H9 (cell line): Measurements from ENCODE around the gene ING2. TPM values are rescaled to one million over a fixed set of nuclear protein-coding genes. Genes with fewer than 3 reads are reported as not detected.
"Not testable (repeated sequence)": the region's sequence is repeated elsewhere in the genome, so short reads cannot be mapped to it uniquely, and the experiment has no call there.

Experiments
- DNase-seq: peaks from one replicate; pipeline ENCODE4 v3.0.0-alpha.2; 2017
- H2AFZ ChIP-seq: one replicate; pipeline ENCODE4 v1.6.1; 2013; ENCODE audit warnings: mild to moderate bottlenecking, low read length, control low read depth, moderate library complexity
- H2AK5ac ChIP-seq: 2 replicates; pipeline ENCODE4 v1.6.1; 2013; ENCODE audit warnings: low read length, control low read depth, mixed read lengths; ENCODE audit not compliant: insufficient read length
- H2BK120ac ChIP-seq: one replicate; pipeline ENCODE4 v1.6.1; 2013; ENCODE audit warnings: low read depth, mild to moderate bottlenecking, low read length, control low read depth, inconsistent platforms; ENCODE audit not compliant: poor library complexity, severe bottlenecking
- H2BK12ac ChIP-seq: 2 replicates; pipeline ENCODE4 v1.6.1; 2013; ENCODE audit warnings: low read length, control low read depth, mixed read lengths, low read depth; ENCODE audit not compliant: insufficient read length
- H2BK15ac ChIP-seq: 2 replicates; pipeline ENCODE4 v1.6.1; 2013; ENCODE audit warnings: low read depth, low read length, control low read depth
- H2BK20ac ChIP-seq: one replicate; pipeline ENCODE4 v1.6.1; 2013; ENCODE audit warnings: low read depth, mild to moderate bottlenecking, low read length, control low read depth, inconsistent platforms; ENCODE audit not compliant: poor library complexity, severe bottlenecking
- H2BK5ac ChIP-seq: 2 replicates; pipeline ENCODE4 v1.6.1; 2013; ENCODE audit warnings: low read length, control low read depth, mixed read lengths; ENCODE audit not compliant: insufficient read length
- H3K14ac ChIP-seq: 2 replicates; pipeline ENCODE4 v1.6.1; 2013; ENCODE audit warnings: low read length, control low read depth; ENCODE audit not compliant: insufficient read depth
- H3K18ac ChIP-seq: 2 replicates; pipeline ENCODE4 v1.6.1; 2013; ENCODE audit warnings: low read depth, mild to moderate bottlenecking, mixed read lengths, low read length, control low read depth; ENCODE audit not compliant: insufficient read length
- H3K23ac ChIP-seq: 2 replicates; pipeline ENCODE4 v1.6.1; 2013; ENCODE audit warnings: low read length, control low read depth, mixed read lengths, low read depth; ENCODE audit not compliant: insufficient read length
- H3K23me2 ChIP-seq: 2 replicates; pipeline ENCODE4 v1.6.1; 2013; ENCODE audit warnings: low read depth, mild to moderate bottlenecking, mixed read lengths, low read length, control low read depth; ENCODE audit not compliant: insufficient read length, poor library complexity, severe bottlenecking
- H3K27ac ChIP-seq: 2 replicates; pipeline ENCODE4 v1.5.1; 2013; ENCODE audit warnings: low read length, control low read depth, mixed read lengths, low read depth; ENCODE audit not compliant: insufficient read length
- H3K27me3 ChIP-seq: 2 replicates; pipeline ENCODE4 v1.6.1; 2013; ENCODE audit warnings: low read length, control low read depth, inconsistent platforms; ENCODE audit not compliant: insufficient read depth
- H3K4ac ChIP-seq: 2 replicates; pipeline ENCODE4 v1.6.1; 2013; ENCODE audit warnings: low read depth, mild to moderate bottlenecking, control low read depth, inconsistent platforms, low read length, moderate library complexity
- H3K4me1 ChIP-seq: 2 replicates; pipeline ENCODE4 v1.6.1; 2013; ENCODE audit warnings: low read length, control low read depth, inconsistent platforms; ENCODE audit not compliant: insufficient read depth
- H3K4me2 ChIP-seq: 2 replicates; pipeline ENCODE4 v1.6.1; 2013; ENCODE audit warnings: low read length, control low read depth, mixed read lengths; ENCODE audit not compliant: insufficient read length, insufficient read depth
- H3K56ac ChIP-seq: 2 replicates; pipeline ENCODE4 v1.6.1; 2013; ENCODE audit warnings: low read depth, mild to moderate bottlenecking, mixed read lengths, low read length, control low read depth; ENCODE audit not compliant: insufficient read length
- H3K79me1 ChIP-seq: 2 replicates; pipeline ENCODE4 v1.6.1; 2013; ENCODE audit warnings: low read depth, mild to moderate bottlenecking, moderate library complexity, low read length, control low read depth, inconsistent platforms; ENCODE audit not compliant: insufficient read depth, poor library complexity, severe bottlenecking
- H3K79me2 ChIP-seq: 2 replicates; pipeline ENCODE4 v1.6.1; 2013; ENCODE audit warnings: low read length, control low read depth, inconsistent platforms; ENCODE audit not compliant: insufficient read depth
- H3K9ac ChIP-seq: 2 replicates; pipeline ENCODE4 v1.6.1; 2013; ENCODE audit warnings: low read length, control low read depth, mixed read lengths; ENCODE audit not compliant: insufficient read length; ENCODE audit errors: extremely low read depth
- H3K9me3 ChIP-seq: one replicate; pipeline ENCODE4 v1.6.1; 2013; ENCODE audit warnings: low read depth, low read length, inconsistent platforms; ENCODE audit not compliant: control insufficient read depth
- H3T11ph ChIP-seq: one replicate; pipeline ENCODE4 v1.6.1; 2013; ENCODE audit warnings: mild to moderate bottlenecking, low read length, control low read depth, inconsistent platforms
- H4K20me1 ChIP-seq: one replicate; pipeline ENCODE4 v1.6.1; 2013; ENCODE audit not compliant: control insufficient read depth, insufficient read length, insufficient read depth
- H4K5ac ChIP-seq: 2 replicates; pipeline ENCODE4 v1.6.1; 2013; ENCODE audit warnings: low read depth, mild to moderate bottlenecking, mixed read lengths, low read length, control low read depth; ENCODE audit not compliant: insufficient read length
- H4K8ac ChIP-seq: replicated peaks from 2 replicates; pipeline ENCODE4 v1.6.1; 2013; ENCODE audit warnings: low read length, control low read depth, mixed read lengths, low read depth; ENCODE audit not compliant: insufficient read length
- H4K91ac ChIP-seq: 2 replicates; pipeline ENCODE4 v1.6.1; 2013; ENCODE audit warnings: low read depth, mild to moderate bottlenecking, moderate library complexity, mixed read lengths, low read length, control low read depth; ENCODE audit not compliant: insufficient read length
- H3K27ac Mint-ChIP-seq, 3 experiments: 2 replicates in 2 of 3; 3 replicates in 1 of 3; pipeline ENCODE4 v1.8.0; 2020 to 2021; ENCODE audit warnings: mixed read lengths in 3 of 3, mild to moderate bottlenecking in 1 of 3, moderate library complexity in 1 of 3
- H3K27me3 Mint-ChIP-seq: 2 replicates; pipeline ENCODE4 v1.8.0; 2021; ENCODE audit warnings: low read depth, mild to moderate bottlenecking, moderate library complexity, mixed read lengths
- H3K36me3 Mint-ChIP-seq, 3 experiments: 2 replicates in 2 of 3; 3 replicates in 1 of 3; pipeline ENCODE4 v1.8.0; 2020 to 2021; ENCODE audit warnings: low read depth in 3 of 3, mixed read lengths in 3 of 3; ENCODE audit not compliant: insufficient read depth in 1 of 3
- H3K4me1 Mint-ChIP-seq, 2 experiments: 2 replicates each; pipeline ENCODE4 v1.8.0; 2020; ENCODE audit warnings: mixed read lengths in 2 of 2
- H3K4me3 Mint-ChIP-seq, 2 experiments: 2 replicates in 1 of 2; 3 replicates in 1 of 2; pipeline ENCODE4 v1.8.0; 2020 to 2021; ENCODE audit warnings: mild to moderate bottlenecking in 2 of 2, mixed read lengths in 2 of 2, moderate library complexity in 1 of 2
- H3K9me3 Mint-ChIP-seq, 2 experiments: 2 replicates in 1 of 2; 3 replicates in 1 of 2; pipeline ENCODE4 v1.8.0; 2020; ENCODE audit warnings: mild to moderate bottlenecking in 2 of 2, mixed read lengths in 2 of 2, moderate library complexity in 1 of 2
- CTCF ChIP-seq: fragments of 200-600 bp; sonication (generic); conservative IDR thresholded peaks from 3 replicates; pipeline ENCODE4 v1.8.0; 2021; ENCODE audit warnings: antibody characterized with exemption, mild to moderate bottlenecking
- WGBS: extraction: QIAGEN DNeasy Blood & Tissue Kit; methylation state at CpG from one replicate; pipeline ENCODE4 v1.1.7; 2013; ENCODE audit warnings: missing lambda C conversion rate, low lambda C conversion rate, mixed read lengths; ENCODE audit not compliant: insufficient read length; ENCODE audit errors: extremely low coverage; 5-methylcytosine and 5-hydroxymethylcytosine counted together
- total RNA-seq: library from RNA; stranded (reverse); gene quantifications from 2 replicates; pipeline ENCODE4 v1.2.1, GENCODE V29; 2021

Gene ING2
- total RNA-seq, 1 experiment from 2014 or later = 18.6 TPM

GRCh38 chr4:183552274-183553146, 47.7 kb downstream of the ING2 start:
- Histone ChIP-seq H3K23ac (no peak overlapping the region), H3K4me2 (no peak overlapping the region), H2BK5ac (no peak overlapping the region), H2BK15ac (no peak overlapping the region), H2AK5ac (no peak overlapping the region), H3K56ac (no peak overlapping the region), H2AFZ (no peak overlapping the region), H3K79me2 (no peaks in the 10 kb centered on the region), H3K4ac (no peak overlapping the region; the same call in 1 of the 2 replicates), H3K23me2 (peaks cover 3% of the 10 kb centered on the region), H3K27ac (no peak overlapping the region), H3K14ac (peak overlapping the region; percentile 33; the same call in 1 of the 2 replicates), H4K91ac (no peak overlapping the region), H3K79me1 (no peaks in the 10 kb centered on the region), H2BK120ac (no peak overlapping the region), H3K18ac (peak overlapping the region; percentile 46), H3K9ac (no peak overlapping the region), H3T11ph (no peak overlapping the region), H4K8ac (no peak overlapping the region), H3K4me1 (no peaks in the 10 kb centered on the region; the same call in 1 of the 2 replicates), H2BK12ac (no peak overlapping the region), H2BK20ac (no peak overlapping the region), H4K5ac (peak overlapping the region; percentile 67), H3K27me3 (no peaks in the 10 kb centered on the region), H4K20me1 (no peaks in the 10 kb centered on the region), H3K9me3 (no peaks in the 10 kb centered on the region)
- Mint-ChIP-seq H3K9me3 (peaks cover 7 to 17% of the 10 kb centered on the region in 2 experiments), H3K4me1 (peaks cover 4 to 8% of the 10 kb centered on the region in 2 experiments), H3K27me3 (0 out of 2 replicates have a peak, but pooled peaks cover 2% of the 10 kb centered on the region), H3K4me3 (no peak overlapping the region), H3K36me3 (peaks cover 0 to 9% (median 3%) of the 10 kb centered on the region in 3 experiments; a peak in 4 of 7 replicates), H3K27ac (no peak overlapping the region)
- 100% methylated on average over 3 of the region's 18 CpGs for WGBS
- TF ChIP-seq CTCF = no peak
- no peak for DNase-seq

- H3K9ac ChIP-seq, H3K36me3 Mint-ChIP-seq, H4K5ac ChIP-seq, DNase-seq, H3K79me2 ChIP-seq, H3T11ph ChIP-seq, H3K56ac ChIP-seq, H4K8ac ChIP-seq, H3K23me2 ChIP-seq, H3K79me1 ChIP-seq, H3K23ac ChIP-seq, H3K27ac ChIP-seq, H3K4me2 ChIP-seq, H2BK20ac ChIP-seq, H2AFZ ChIP-seq, H3K4me3 Mint-ChIP-seq, H3K4me1 Mint-ChIP-seq, H3K27me3 Mint-ChIP-seq, H3K14ac ChIP-seq, H2BK12ac ChIP-seq, H3K27ac Mint-ChIP-seq, H2AK5ac ChIP-seq, H3K18ac ChIP-seq, H2BK120ac ChIP-seq, H2BK15ac ChIP-seq, H3K27me3 ChIP-seq, H3K4ac ChIP-seq, H2BK5ac ChIP-seq, H4K91ac ChIP-seq, H3K4me1 ChIP-seq, H4K20me1 ChIP-seq, H3K9me3 ChIP-seq: not testable (repeated sequence)
- no CpG with 5 or more reads among the region's 1 CpG for WGBS
- H3K9me3 Mint-ChIP-seq = peaks cover 7 to 17% of the 10 kb centered on the region in 2 experiments
These were observed 48.3 kb downstream of the ING2 start for GRCh38 chr4:183553147-183553478.
